Neural cell (in vitro differentiated cells): ENCODE data around the gene ZNF324B.
"Not testable (repeated sequence)": the region's sequence is repeated elsewhere in the genome, so short reads cannot be mapped to it uniquely, and the experiment has no call there.

Experiments
- CTCF ChIP-seq: fragments of 450-650 bp; IDR thresholded peaks from 2 replicates; pipeline ENCODE4 v1.5.1; 2014; ENCODE audit warnings: antibody characterized with exemption, mild to moderate bottlenecking, moderate library complexity; ENCODE audit not compliant: poor library complexity, severe bottlenecking
- EP300 ChIP-seq: fragments of 450-650 bp; conservative IDR thresholded peaks from 2 replicates; pipeline ENCODE4 v1.6.1; 2014; ENCODE audit warnings: antibody characterized with exemption, mild to moderate bottlenecking, moderate library complexity; ENCODE audit not compliant: poor library complexity, severe bottlenecking
- EZH2 ChIP-seq: fragments of 200-600, 300-800 bp; shearing (Covaris generic), sonication (generic); IDR thresholded peaks from 2 replicates; pipeline ENCODE4 v1.6.1; 2014; ENCODE audit warnings: antibody characterized with exemption, low read length, borderline replicate concordance, mild to moderate bottlenecking; ENCODE audit not compliant: insufficient read depth, poor library complexity, severe bottlenecking
- MXI1 ChIP-seq: fragments of 450-650 bp; conservative IDR thresholded peaks from 2 replicates; pipeline ENCODE4 v1.6.1; 2014; ENCODE audit warnings: antibody characterized with exemption, mild to moderate bottlenecking; ENCODE audit not compliant: poor library complexity, severe bottlenecking
- POLR2AphosphoS5 ChIP-seq: IDR thresholded peaks from 2 replicates; pipeline ENCODE4 v1.6.1; 2012
- RAD21 ChIP-seq: fragments of 450-650 bp; conservative IDR thresholded peaks from 2 replicates; pipeline ENCODE4 v1.6.1; 2014; ENCODE audit warnings: antibody characterized with exemption, mild to moderate bottlenecking, moderate library complexity
- REST ChIP-seq: IDR thresholded peaks from 2 replicates; pipeline ENCODE4 v1.6.1; 2012; ENCODE audit warnings: borderline replicate concordance
- SMC3 ChIP-seq: fragments of 450-650 bp; conservative IDR thresholded peaks from 2 replicates; pipeline ENCODE4 v1.6.1; 2014; ENCODE audit warnings: antibody characterized with exemption, mild to moderate bottlenecking, moderate library complexity; ENCODE audit not compliant: poor library complexity
- TAF1 ChIP-seq: IDR thresholded peaks from 2 replicates; pipeline ENCODE4 v1.6.1; 2012; ENCODE audit warnings: low read depth

GRCh38 chr19:58403920-58404478, 47.4 kb upstream of the ZNF324B start:
- not testable (repeated sequence) for TF ChIP-seq CTCF, REST, MXI1, POLR2AphosphoS5, EZH2, RAD21, EP300, SMC3, TAF1
